GM21529 (cell line): ENCODE data around the gene KCNQ5.
"Not testable (repeated sequence)": the region's sequence is repeated elsewhere in the genome, so short reads cannot be mapped to it uniquely, and the experiment has no call there.

Experiments used
- ATAC-seq: cut with Tn5 transposase; IDR thresholded peaks from one replicate; pipeline ENCODE4 v1.9.1; 2021; ENCODE audit not compliant: unreplicated experiment

The KCNQ5 gene

DNA sequence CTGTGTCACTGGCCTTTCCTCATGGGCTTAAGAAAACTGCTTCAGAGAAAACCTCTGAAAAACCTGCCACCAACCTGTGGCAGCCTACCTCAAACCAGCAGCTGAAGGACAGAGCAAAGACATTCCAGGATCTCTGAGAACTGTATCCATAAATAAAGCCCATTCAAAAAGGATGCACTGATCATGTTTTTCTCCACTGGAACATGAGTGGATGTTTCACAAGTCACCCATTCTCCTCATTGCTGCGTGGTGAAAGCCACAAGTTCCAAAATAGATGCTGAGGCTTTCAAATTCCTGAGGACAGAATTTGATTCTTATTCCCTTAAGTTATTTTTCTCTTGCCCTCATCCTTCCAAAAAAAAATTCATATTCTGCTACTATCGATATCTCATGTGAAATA is 322.8 kb downstream of the KCNQ5 start:
- ATAC-seq: no peak

DNA sequence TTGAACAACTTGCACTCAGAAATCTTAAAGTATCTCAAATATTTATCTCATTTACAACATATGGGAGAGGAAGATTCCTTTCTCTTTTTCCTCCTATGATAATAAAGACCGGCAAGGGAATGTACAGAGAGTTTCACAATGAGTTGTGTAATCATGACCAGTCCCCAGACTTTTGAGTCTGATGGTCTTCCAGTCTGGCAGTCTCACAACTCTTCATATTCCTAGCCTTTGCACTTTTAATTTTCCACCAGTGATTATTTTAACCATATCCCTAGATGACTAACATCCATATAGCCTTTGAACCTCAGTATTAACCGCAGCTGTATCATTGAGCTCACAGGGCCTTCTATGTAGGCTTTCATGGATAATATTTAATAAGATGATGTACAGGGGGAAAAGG is 324.9 kb downstream of the KCNQ5 start:
- no peak for ATAC-seq

DNA sequence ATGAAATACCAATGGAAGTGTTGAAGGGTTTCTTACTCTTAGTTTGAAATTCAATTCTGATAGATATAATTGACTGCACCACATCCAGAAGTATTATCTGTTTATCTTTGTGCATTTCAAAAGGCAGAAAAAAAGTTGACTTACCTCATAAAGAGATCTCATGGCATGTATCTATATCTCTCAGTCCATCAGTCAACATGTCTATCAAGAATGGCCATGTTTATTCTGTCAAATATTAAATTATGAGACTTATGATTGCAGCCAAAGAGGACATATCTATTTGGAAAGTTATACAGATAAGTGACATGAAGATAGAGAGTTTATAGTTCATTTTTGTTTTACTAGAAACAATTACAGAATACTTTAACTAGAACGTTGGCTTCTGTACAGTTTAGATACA is 325.7 kb downstream of the KCNQ5 start:
- ATAC-seq: no peak

DNA sequence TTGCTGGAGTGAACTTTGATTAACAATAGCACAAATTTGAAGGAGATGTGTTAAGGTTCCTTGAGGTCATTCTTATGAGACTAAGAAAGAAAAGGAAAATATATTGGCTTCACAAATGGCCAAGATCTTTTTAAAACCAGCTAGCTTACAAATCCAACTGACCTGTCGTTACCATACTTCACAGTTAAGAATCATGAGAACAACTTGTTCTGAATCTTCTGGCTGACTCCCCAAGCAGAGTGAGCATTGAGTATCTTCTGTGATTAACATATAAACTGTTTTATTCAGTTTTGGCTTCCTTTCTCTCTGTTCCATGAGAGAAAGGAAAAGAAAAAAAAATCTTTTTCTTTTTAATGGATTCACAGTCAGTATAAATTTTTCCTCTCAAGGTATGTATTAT is 326.3 kb downstream of the KCNQ5 start:
- no peak for ATAC-seq

DNA sequence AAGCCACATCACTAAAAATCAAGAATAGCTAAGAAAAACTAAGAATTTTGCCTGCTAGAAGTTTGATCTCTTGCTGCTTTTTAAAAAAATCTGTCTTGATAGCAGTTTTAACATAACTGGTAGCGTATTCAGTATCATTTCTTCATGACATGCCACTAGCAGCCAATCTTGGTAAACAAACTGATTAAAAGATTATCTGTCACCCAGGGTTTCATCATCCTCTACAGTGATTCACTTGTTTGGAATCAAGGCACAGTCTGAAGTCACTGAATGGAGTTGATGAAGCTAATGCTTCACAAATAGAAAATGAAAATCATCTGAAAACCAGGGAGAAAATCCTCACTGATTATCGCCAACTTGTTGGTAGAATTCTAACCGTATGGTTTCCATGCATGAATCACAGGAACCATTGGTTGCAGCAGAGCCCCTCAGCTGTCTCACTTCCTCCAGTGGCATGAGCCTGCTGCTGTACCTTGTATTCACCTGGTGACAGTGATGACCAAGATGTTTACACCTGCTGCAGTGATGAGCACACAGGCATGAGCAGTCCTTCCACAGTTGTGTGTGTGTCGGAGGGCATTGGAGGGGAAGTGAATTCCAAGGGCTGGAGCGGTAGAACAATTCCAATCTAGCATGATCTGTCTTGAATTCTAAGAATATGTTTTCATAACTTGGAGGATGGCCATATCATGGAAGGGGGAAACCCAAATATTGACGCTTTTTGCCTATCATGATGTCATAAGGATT is 328.4 kb downstream of the KCNQ5 start:
- ATAC-seq: no peak

DNA sequence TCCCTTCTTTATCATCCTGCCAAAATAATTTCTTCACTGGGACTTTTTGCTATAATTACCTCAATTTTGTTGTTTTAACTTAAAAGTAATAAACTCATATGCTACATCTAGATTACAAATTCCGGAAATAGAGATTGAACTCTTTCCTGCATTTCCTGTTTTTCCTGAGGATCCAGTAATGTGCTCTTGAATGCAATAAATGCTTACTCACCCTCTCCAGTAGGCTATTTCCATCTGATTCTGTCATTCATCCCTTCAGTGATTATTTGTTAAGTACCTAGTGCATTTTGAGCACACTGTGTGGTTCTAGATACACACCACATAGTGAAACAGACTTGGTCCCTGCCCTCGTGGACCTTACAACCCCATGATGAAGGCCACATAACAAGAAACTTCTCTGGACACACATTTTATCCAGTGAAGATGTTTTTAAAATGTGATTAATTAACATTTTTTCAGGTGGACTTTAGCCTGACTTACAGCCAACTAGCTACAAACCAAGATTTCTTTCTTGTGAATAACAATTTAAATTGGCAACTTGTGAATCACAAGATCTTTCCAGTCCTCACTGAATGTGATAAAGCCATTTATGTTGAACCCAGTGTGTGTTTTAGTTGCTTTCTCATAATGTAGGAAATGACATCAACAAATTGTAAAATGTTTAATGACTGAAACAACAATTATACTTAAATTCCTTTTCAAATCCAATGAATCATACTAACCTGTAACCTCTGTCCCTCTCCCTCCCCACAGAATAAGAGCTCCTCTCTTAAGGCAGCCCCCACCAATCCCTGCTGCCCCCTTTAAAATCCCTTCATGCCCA is 331.2 kb downstream of the KCNQ5 start:
- no peak for ATAC-seq

DNA sequence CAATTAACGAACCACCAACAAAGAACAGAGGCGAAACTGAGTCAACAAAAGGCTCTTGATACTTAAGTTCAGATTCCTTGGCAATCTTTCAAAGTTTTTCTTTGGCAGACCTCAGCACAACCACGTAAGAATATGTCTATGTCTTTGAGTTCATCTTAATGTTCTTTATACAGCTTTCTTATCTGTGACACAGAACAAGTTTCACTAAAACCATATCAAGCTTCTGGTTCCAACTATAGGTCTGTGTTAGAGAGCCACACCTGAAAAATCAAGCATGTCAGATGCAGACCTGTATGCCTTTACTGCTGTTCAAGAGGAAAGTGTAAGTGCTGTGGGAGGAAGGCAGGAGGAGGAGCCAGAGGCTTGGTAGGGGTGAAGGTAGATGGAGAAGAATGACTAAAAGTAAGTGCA is 332.1 kb downstream of the KCNQ5 start:
- no peak for ATAC-seq

DNA sequence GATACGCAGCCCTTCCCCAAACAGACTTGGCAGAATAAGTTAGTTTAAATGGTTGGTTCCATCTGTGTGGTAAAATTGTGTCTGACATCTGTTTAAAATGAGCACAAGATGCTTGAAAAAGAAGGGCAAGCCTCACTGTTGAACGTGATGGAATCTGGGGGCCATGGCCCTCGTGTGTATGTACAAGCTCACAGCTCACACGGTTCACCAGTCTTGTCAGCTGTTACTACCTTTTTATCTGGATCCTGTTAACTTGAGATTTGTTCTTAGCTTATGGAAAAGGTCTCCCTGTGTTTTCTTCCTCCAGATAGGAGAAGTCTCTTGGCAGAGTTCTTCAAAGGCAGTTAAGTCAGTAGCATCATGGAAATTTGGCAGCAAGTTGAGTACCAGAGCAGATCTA is 332.9 kb downstream of the KCNQ5 start:
- no peak for ATAC-seq

DNA sequence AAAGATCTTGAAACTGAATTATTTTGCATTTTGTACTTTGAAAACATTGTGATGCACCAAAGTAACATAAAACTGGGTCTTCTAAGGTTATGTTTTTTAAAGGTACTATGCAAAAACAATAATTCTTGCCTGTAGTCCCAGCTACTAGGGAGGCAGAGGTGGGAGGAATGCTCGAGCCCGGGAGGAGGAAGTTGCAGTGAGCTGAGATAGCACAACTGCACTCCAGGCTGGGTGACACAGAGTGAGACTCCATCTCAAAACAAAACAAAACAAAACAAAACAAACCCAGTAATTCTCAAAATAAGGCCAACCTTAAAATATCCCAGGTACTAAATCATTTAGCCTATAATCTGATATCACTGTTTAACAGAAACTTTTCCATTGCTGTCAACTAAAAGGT is 333.8 kb downstream of the KCNQ5 start:
- ATAC-seq: peak; percentile 65

DNA sequence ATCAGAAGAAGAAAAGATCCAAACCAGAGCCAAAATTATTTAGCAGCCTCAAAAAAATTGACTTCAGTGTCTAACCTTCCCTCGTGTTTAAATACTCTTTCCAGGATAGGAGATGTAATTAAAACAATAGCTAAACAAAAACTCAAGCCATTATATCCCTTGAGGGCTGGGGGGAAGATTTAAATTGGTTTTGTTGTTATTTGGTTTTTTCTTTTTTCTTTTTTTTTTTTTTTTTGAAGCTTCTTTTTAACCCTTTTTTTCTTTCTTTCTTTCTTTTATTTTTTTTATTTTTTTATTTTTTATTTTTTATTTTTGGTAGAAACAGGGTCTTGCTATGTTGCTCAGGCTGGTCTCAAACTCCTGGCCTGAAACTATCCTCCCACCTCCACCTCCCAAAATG is 334.4 kb downstream of the KCNQ5 start:
- ATAC-seq: no peak

DNA sequence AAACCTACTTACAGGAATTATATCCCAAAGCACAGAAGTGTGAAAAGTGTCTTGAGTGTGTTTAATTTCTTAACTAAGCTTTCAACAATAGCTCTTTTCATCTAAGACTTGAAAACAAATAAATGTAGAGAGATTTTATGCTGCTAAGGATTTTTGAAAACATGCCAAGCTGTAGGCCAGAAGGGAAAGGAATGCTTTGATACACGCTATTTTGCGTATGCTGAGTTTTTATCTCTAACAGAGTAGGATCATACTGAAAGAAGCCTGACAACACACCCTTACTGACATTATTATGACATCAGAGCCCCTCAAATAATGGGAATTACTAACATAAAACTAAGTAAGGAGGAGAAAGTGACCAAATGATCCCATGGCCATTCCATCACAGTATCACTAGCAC is 338.0 kb downstream of the KCNQ5 start:
- ATAC-seq: no peak

DNA sequence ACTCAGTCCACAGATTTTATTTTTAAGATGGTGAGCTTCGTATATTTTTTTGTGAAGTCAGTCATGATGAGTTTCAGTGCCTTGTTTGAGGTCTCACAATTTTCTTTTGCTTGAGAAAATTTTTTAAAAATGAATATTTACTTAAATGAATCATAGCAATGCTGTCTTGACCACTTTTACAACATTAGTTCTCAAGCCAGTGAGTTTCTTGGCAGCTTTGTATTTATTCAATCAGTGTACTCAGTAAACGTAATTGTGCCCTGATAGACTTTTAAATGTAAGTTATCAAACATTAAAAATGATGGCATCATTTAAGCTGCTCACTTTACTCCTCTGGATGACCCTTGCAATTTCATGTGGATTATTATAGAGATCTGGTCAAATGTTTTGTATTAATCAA is 342.1 kb downstream of the KCNQ5 start:
- ATAC-seq: no peak

DNA sequence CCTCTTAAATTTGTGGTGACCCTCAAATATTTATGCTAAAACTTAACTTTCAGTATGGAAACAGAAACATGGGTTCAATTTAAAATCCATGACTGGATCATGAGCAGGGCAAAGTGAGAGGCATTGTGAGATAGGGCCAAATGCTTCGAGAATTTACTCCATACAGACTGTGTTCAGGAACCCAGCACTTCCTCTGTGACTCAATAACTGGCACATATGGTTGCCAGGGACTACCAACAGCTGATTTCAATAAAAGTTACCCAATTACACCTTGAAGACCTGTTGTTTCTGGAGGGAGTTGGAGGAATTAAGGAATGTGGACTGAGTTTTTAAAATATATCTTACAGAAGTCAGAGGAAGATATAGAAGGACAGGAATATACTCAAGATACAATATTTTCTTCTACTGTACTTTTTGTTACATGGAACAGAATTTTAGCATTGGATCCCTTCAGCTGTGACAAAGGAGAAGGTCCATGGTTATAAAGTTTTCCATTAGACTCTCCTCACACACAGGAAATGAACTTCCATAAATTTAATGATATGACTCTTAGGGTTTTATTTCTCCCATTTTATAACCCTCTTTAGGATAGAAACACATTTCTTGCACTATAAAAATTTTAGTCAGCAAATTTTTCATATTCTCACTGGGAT is 344.9 kb downstream of the KCNQ5 start:
- ATAC-seq: no peak

DNA sequence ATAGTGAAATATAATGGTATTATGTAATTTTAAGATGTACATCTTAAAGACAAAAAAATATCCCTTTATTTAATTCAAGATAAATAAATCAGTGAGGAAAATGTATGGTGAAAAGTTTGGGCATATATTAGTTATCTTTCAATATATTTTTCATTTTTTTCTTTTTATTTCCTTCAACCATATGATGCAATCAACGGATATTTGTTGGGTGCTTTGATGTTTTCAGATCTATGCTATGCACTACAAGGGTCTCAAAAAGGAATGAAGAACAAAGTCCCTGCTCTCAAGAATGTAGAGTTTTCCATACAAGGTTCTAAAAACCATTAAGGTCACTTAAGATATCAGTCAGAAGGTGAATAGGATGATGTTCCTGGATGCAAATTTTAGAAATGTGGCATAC is 345.5 kb downstream of the KCNQ5 start:
- no peak for ATAC-seq

DNA sequence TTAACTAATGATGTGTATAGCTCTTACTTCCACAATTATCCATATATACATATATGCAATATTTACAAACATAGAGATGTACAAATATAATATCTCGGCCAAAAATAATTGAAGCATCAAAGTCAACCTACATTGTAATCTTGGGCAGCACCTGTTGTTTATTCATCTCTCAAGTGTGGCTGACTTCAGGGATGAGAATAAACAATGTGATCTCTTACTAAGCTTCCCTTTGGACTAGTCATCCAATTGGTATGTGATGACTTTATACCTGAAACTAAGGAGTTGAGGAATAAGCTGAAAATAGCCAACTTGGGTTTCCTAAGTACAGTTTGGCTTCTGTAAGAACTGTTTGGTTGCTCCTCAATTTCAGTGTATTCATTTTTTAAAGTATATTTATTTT is 346.8 kb downstream of the KCNQ5 start:
- ATAC-seq: no peak

DNA sequence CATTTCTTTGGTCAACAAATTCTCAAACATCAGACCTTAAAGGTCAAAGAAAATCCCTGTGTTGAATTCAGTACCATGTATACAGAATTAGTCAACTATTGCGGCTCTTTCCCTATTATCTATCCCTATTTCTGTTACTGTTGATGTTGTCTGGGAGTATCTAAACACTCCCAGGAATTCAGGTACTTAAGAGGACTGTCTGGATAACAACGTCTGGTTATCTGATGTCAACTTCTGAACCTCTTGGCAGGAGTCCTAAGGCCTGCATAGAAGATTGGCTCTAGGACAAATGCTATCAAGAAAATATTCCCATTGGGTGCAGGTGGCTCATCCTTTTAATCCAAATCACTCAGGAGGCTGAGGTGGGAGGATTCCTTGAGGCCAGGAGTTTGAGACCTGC is 347.8 kb downstream of the KCNQ5 start:
- no peak for ATAC-seq

DNA sequence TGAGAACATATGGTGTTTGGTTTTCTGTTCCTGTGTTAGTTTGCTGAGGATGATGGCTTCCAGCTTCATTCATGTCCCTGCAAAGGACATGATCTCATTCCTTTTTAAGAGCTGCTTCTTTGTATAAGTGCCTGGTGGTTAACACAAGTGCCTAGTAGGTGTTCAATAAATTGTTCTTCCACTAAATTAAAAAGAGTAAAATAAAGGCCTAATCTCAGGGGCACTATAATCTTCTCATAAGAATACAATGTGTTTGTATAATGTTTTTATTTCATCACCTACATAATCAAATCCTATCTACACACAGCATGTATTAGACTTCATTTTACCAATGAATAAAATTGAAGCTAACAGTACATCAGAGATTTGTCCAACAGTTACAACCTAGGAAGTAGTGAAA is 350.7 kb downstream of the KCNQ5 start:
- no peak for ATAC-seq

DNA sequence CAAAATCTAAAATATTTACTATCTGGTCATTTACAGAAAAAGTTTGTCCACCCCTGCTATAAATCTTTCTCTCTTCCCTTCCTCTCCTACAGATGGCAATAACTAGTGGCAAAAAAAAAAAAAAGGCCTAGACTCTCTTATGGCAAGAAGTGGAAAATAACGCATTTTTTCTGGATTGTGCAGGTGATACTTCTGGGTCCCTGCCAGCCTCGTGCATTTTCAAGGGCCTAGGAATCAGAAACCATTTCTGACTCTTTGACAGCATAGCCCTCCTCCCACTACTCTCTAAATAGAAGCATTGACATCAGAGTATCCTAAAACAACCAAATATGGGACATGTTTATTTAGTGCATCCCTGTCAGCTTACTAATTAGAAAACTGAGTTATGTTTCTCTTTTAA is 352.4 kb downstream of the KCNQ5 start:
- no peak for ATAC-seq

DNA sequence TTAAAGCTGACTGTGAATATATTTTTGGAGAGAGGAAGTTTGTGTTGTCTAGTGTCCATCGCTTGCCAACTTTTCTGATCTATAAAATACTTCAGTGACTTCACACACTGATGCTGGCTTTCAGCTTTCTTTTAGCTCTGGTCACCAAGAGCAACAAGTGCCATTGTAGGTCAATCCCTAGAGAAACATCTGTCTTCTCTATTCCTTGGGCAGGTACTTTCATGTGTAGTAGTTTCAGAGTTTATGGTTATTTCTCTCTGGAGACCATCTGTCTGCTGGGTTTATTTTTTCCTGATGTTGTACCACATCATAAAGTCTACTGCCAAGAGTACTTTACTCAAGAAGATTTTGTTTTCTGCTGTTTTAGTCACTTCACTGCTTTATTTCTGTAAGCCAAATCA is 353.5 kb downstream of the KCNQ5 start:
- peak; percentile 51 for ATAC-seq

DNA sequence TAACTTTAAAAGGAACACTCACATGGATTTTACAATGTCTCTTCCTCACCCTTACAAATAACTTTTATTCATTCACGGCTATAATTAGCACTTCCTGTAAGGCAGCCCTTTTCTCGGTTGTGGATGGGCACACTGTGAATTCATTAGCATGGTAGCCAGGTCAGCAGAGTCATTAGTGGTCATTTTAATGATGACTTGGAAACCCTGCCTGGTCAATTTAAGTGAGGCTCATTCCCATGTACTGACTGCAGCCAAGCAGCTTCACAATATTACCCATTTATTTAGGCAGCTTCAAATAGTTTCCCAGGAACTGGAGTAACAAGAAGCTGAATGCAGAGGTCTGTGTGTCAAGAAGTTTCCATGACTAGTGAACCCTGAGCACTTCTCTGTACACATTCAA is 354.6 kb downstream of the KCNQ5 start:
- no peak for ATAC-seq

DNA sequence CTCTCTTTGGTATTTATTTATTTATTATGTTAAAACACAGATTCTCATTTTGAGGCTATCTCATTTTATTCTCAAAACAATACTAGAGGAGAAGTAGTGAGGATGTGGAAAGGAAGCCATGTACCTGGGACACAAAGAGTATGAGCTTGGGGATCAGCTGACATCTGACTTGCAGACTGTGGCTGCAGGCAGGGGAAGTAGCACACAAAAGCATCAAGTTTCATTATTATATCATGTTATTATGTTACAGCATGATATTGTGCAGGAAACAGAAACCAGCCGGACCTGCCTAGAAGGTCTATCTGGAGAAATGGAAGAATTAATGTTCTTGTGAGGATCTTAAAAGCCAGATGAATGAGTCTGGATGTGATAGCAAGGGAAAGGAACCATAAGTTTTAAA is 355.2 kb downstream of the KCNQ5 start:
- ATAC-seq: peak; percentile 91

DNA sequence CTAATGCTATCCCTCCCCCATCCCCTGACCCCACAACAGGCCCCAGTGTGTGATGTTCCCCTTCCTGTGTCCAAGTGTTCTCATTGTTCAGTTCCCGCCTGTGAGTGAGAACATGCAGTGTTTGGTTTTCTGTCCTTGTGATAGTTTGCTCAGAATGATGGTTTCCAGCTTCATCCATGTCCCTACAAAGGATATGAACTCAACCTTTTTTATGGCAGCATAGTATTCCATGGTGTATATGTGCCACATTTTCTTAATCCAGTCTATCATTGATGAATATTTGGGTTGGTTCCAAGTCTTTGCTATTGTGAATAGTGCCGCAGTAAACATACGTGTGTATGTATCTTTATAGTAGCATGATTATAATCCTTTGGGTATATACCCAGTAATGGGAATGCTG is 356.9 kb downstream of the KCNQ5 start:
- ATAC-seq: not testable (repeated sequence)
